Measurements from ENCODE around the gene WWC2. TPM values are rescaled to one million over a fixed set of nuclear protein-coding genes. Genes with fewer than 3 reads are reported as not detected.

Gene WWC2
- total RNA-seq (ENCODE audit: unreplicated experiment) = 18.2 TPM
- long read RNA-seq = 0 reads

GRCh38 chr4:183098723-183099536 is at the start of gene WWC2:
Gene WWC2 (plus strand): TSS chr4:183099257. CDS start chr4:183099492, 235 bp downstream.
- peak; percentile 15 for TF ChIP-seq CTCF (IDR thresholded peaks at IDR 0.05; ENCODE audit: partially characterized antibody, unreplicated experiment)
- peak; percentile 89 for DNase-seq
- Mint-ChIP-seq H3K36me3 (ENCODE audit: unreplicated experiment) (no peaks in the 10 kb centered on the region), H3K4me1 (ENCODE audit: low read depth, unreplicated experiment) (peaks cover 4% of the 10 kb centered on the region), H3K9me3 (ENCODE audit: unreplicated experiment) (peaks cover 8% of the 10 kb centered on the region), H3K27ac (ENCODE audit: unreplicated experiment) (peak within 1 kb of the TSS; percentile 64), H3K4me3 (ENCODE audit: unreplicated experiment) (peak within 1 kb of the TSS; percentile 87), H3K27me3 (ENCODE audit: unreplicated experiment) (peaks cover 10% of the 10 kb centered on the region)

GRCh38 chr4:183053681-183054080 is 45.4 kb upstream of the WWC2 start:
- Mint-ChIP-seq H3K4me3 (ENCODE audit: unreplicated experiment) (no peak overlapping the region), H3K36me3 (ENCODE audit: unreplicated experiment) (peaks cover 4% of the 10 kb centered on the region), H3K27ac (ENCODE audit: unreplicated experiment) (no peak overlapping the region), H3K27me3 (ENCODE audit: unreplicated experiment) (no peaks in the 10 kb centered on the region), H3K4me1 (ENCODE audit: low read depth, unreplicated experiment) (no peaks in the 10 kb centered on the region), H3K9me3 (ENCODE audit: unreplicated experiment) (no peaks in the 10 kb centered on the region)
- no peak for DNase-seq
- no peak for TF ChIP-seq CTCF (IDR thresholded peaks at IDR 0.05; ENCODE audit: partially characterized antibody, unreplicated experiment)

GRCh38 chr4:183057255-183057654 is 41.8 kb upstream of the WWC2 start:
- Mint-ChIP-seq H3K4me1 (ENCODE audit: low read depth, unreplicated experiment) (no peaks in the 10 kb centered on the region), H3K36me3 (ENCODE audit: unreplicated experiment) (no peaks in the 10 kb centered on the region), H3K9me3 (ENCODE audit: unreplicated experiment) (no peaks in the 10 kb centered on the region), H3K27ac (ENCODE audit: unreplicated experiment) (no peak overlapping the region), H3K4me3 (ENCODE audit: unreplicated experiment) (no peak overlapping the region), H3K27me3 (ENCODE audit: unreplicated experiment) (no peaks in the 10 kb centered on the region)
- TF ChIP-seq CTCF (IDR thresholded peaks at IDR 0.05; ENCODE audit: partially characterized antibody, unreplicated experiment) = no peak
- DNase-seq = no peak

- TF ChIP-seq CTCF (IDR thresholded peaks at IDR 0.05; ENCODE audit: partially characterized antibody, unreplicated experiment) = no peak
- Mint-ChIP-seq H3K27ac (ENCODE audit: unreplicated experiment) (no peak overlapping the region), H3K4me3 (ENCODE audit: unreplicated experiment) (no peak overlapping the region), H3K4me1 (ENCODE audit: low read depth, unreplicated experiment) (no peaks in the 10 kb centered on the region), H3K9me3 (ENCODE audit: unreplicated experiment) (peaks cover 2% of the 10 kb centered on the region), H3K27me3 (ENCODE audit: unreplicated experiment) (no peaks in the 10 kb centered on the region), H3K36me3 (ENCODE audit: unreplicated experiment) (peaks cover 4% of the 10 kb centered on the region)
- no peak for DNase-seq
Measured at GRCh38 chr4:183059797-183060196, 39.3 kb upstream of the WWC2 start.

GRCh38 chr4:183068502-183068901 is 30.6 kb upstream of the WWC2 start:
- H3K27ac Mint-ChIP-seq (ENCODE audit: unreplicated experiment) = no peak overlapping the region
- peaks cover 2% of the 10 kb centered on the region for H3K27me3 Mint-ChIP-seq (ENCODE audit: unreplicated experiment)
- no peaks in the 10 kb centered on the region for H3K4me1 Mint-ChIP-seq (ENCODE audit: low read depth, unreplicated experiment)
- H3K36me3 Mint-ChIP-seq (ENCODE audit: unreplicated experiment) = peaks cover 29% of the 10 kb centered on the region
- DNase-seq = no peak
- no peak overlapping the region for H3K4me3 Mint-ChIP-seq (ENCODE audit: unreplicated experiment)
- peaks cover 7% of the 10 kb centered on the region for H3K9me3 Mint-ChIP-seq (ENCODE audit: unreplicated experiment)
- TF ChIP-seq CTCF (IDR thresholded peaks at IDR 0.05; ENCODE audit: partially characterized antibody, unreplicated experiment) = no peak
